ENCODE results near the gene SSBP1.

- no peak for TF ChIP-seq POLR2A (IDR thresholded peaks at IDR 0.05; ENCODE audit: low read length)
- TF ChIP-seq GATA1 (IDR thresholded peaks at IDR 0.05; ENCODE audit: low read depth, low read length): no peak
These were observed 25.4 kb upstream of the SSBP1 start for GRCh38 chr7:141712603-141713255.
